Nephron (organoid): ENCODE data around the gene CELF3.

ENCODE experiments used
- H3K27ac Mint-ChIP-seq, 3 experiments: 2 replicates each; pipeline ENCODE4 v1.8.0; 2020; ENCODE audit warnings: mixed read lengths in 3 of 3, mild to moderate bottlenecking in 2 of 3, moderate library complexity in 1 of 3
- H3K27me3 Mint-ChIP-seq: 2 replicates; pipeline ENCODE4 v1.8.0; 2021; ENCODE audit warnings: low read depth, mild to moderate bottlenecking, moderate library complexity, mixed read lengths
- H3K36me3 Mint-ChIP-seq: 2 replicates; pipeline ENCODE4 v1.8.0; 2020; ENCODE audit warnings: low read depth, mixed read lengths
- H3K4me1 Mint-ChIP-seq: 2 replicates; pipeline ENCODE4 v1.8.0; 2020; ENCODE audit warnings: mixed read lengths
- H3K4me3 Mint-ChIP-seq, 3 experiments: 2 replicates each; pipeline ENCODE4 v1.8.0; 2020; ENCODE audit warnings: mild to moderate bottlenecking in 3 of 3, mixed read lengths in 3 of 3, moderate library complexity in 2 of 3
- H3K9me3 Mint-ChIP-seq: 2 replicates; pipeline ENCODE4 v1.8.0; 2020; ENCODE audit warnings: mixed read lengths
- TF ChIP-seq, protein P1 (sequence below), 3 experiments: fragments of 200-600 bp; sonication (generic); IDR thresholded peaks; one replicate each; pipeline ENCODE4 v1.5.0; 2021; ENCODE audit warnings: antibody characterized with exemption in 3 of 3; ENCODE audit not compliant: unreplicated experiment in 3 of 3

CELF3 gene

DNA sequence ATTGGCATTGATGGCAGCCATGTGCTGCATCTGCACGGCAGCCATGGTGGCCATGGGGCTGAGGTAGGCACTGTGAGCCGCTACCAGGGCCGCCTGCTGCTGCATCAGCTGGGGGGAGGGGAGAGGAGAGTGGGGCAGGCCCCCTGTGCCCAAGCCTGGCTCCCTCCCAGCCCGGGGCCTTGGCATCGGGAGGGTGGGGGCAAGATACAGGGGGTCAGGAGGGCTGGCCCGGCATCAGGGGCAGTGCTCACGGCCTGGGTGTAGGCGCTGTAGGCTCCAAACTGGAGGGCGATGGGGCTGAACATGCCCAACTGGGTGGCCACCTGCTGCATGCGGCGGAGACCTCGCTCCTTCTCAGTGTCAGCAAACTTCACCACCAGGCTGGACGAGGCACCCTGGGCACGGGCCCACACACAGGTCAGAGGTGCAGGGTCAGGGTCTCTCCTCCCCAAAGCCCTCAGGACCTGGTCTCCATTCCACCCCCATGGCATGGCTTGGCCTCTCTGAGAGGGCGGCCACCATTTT is 9.0 kb downstream of the CELF3 start:
- no peak overlapping the region for H3K27ac Mint-ChIP-seq
- no peak overlapping the region for H3K4me3 Mint-ChIP-seq
- no peaks in the 10 kb centered on the region for H3K9me3 Mint-ChIP-seq
- H3K36me3 Mint-ChIP-seq, result no peaks in the 10 kb centered on the region
- no peaks in the 10 kb centered on the region for H3K4me1 Mint-ChIP-seq
- H3K27me3 Mint-ChIP-seq, result no peaks in the 10 kb centered on the region
- TF ChIP-seq, protein P1, sequence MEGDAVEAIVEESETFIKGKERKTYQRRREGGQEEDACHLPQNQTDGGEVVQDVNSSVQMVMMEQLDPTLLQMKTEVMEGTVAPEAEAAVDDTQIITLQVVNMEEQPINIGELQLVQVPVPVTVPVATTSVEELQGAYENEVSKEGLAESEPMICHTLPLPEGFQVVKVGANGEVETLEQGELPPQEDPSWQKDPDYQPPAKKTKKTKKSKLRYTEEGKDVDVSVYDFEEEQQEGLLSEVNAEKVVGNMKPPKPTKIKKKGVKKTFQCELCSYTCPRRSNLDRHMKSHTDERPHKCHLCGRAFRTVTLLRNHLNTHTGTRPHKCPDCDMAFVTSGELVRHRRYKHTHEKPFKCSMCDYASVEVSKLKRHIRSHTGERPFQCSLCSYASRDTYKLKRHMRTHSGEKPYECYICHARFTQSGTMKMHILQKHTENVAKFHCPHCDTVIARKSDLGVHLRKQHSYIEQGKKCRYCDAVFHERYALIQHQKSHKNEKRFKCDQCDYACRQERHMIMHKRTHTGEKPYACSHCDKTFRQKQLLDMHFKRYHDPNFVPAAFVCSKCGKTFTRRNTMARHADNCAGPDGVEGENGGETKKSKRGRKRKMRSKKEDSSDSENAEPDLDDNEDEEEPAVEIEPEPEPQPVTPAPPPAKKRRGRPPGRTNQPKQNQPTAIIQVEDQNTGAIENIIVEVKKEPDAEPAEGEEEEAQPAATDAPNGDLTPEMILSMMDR (IDR thresholded peaks at IDR 0.05; ENCODE audit: unreplicated experiment in 3 of 3), result no peak

DNA sequence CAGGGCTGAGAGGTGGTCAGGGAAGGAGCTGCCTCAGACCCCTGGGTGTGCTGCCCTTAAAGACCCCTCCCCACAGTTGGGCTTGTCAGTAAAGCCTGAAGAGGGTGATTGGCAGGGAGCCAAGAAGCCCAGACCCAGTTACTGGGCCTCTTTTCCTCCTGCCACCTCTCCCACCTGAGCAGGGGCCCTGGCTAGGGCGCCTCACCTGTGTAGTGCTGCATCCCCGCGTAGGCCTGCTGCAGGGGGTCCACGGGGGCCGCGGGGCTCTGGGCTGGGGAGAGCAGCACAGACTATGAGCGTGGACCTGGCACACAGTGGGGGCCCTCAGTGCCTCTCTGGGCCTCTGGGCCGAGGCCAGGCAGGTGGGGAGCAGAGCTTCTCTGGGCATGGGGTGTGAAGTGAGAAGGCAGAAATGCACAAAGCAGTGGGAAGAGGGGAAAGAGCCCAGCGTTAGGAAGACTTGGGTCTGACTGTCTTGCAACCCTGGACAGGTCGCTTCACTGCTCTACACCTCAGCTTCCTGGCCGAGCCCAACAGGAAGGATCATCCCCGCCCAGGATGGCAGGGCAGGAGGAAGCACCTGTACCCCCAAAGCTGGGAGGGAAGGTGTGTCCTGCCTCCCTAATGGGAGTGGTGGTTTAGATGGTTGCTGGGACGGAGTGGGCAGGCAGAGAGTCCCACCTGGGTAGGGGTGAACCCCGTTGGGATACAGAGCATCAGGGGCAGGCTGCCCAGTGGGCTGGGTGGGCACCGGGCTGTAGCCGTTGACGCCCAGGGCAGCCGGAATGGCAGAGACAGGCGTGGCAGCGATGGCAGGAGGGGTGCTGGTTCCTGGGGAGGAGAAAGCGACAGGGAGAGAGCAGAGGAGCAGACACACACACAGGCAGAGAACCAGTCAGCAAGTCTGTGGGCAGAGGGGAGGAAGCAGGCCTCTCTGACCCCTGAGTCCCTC is 9.9 kb downstream of the CELF3 start:
- Mint-ChIP-seq H3K4me3 (no peak overlapping the region), H3K4me1 (no peaks in the 10 kb centered on the region), H3K27me3 (no peaks in the 10 kb centered on the region), H3K9me3 (no peaks in the 10 kb centered on the region), H3K27ac (no peak overlapping the region), H3K36me3 (no peaks in the 10 kb centered on the region)
- TF ChIP-seq, protein P1 (IDR thresholded peaks at IDR 0.05; ENCODE audit: unreplicated experiment in 3 of 3), result no peak

DNA sequence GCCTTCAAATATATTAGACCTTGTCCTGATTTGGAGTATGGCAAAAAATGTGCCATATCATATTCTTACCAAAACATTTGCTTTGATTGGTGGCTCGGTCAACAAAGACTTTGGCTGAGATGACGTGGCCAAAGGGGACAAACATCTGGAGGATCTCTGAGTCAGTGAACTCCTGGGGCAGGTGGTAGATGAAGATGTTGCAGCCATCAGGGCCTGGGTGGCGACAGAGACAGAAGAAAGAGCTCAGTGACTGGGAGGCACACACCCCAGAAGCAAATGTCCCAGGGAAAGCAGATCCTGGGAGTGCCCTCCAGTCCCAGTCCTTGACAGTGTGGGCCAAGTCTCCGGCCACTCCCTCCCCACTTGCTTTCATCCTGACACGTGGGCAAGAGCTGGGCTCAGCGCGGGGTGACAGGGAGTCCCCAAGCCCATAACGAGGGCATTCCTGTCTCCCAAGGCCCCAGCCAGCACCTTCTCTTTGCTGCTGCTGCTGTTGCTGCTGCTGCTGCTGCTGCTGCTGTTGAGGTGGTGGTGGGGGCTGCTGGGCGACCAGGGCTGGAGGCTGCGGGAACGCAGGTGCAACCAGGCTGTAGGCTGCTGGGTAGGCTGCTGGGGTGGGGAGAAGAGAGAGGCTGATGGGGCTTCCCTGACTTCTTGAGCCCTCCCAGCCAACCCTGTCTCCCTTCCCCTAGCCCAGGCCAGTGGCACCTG is 10.7 kb downstream of the CELF3 start:
- H3K27me3 Mint-ChIP-seq, result no peaks in the 10 kb centered on the region
- H3K9me3 Mint-ChIP-seq, result no peaks in the 10 kb centered on the region
- no peak overlapping the region for H3K4me3 Mint-ChIP-seq
- no peaks in the 10 kb centered on the region for H3K4me1 Mint-ChIP-seq
- H3K36me3 Mint-ChIP-seq, result peaks cover 2% of the 10 kb centered on the region
- TF ChIP-seq, protein P1 (IDR thresholded peaks at IDR 0.05; ENCODE audit: unreplicated experiment in 3 of 3), result no peak
- no peak overlapping the region for H3K27ac Mint-ChIP-seq

DNA sequence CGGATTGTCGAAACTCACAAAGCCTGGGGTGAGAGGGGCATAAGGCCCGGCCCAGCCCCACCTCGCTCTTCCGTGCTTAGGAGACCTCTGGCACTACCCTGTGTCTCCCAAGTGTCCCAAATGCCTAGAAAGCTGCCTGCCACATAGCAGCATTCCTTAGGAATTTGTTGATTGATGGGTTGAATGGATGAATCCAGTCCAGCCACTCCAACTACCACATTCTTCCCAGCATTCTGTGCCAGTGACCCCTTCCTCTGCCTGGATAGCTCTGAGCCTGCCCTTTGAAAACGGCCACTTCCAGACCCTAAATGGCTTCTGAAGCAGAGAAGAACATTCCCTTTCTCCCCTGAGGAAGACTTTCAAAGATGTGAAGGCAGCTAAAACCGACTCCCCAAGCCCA is 11.5 kb downstream of the CELF3 start:
- Mint-ChIP-seq H3K36me3 (peaks cover 8% of the 10 kb centered on the region), H3K27ac (no peak overlapping the region), H3K27me3 (no peaks in the 10 kb centered on the region), H3K9me3 (no peaks in the 10 kb centered on the region), H3K4me1 (no peaks in the 10 kb centered on the region), H3K4me3 (no peak overlapping the region)
- TF ChIP-seq, protein P1 (IDR thresholded peaks at IDR 0.05; ENCODE audit: unreplicated experiment in 3 of 3), result no peak

DNA sequence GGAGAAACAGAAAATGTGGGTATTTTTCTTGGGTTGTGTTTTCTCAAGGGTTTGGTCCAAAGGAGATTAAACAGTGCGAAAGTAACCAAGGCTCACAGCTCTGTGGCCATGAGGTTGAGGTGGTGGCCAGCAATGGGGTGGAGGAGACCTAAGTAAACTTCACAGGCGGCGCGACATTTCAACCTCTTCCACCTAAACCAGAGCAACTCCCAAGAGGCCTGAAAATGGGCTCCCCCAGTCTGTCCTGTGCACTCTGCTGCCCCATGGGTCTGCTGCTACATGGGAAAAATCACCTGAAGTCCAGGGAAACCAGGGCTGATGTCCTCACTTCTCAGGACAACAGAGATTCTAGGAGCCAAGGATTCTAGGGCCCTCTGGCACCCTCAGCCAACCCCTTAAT is 12.4 kb downstream of the CELF3 start:
- TF ChIP-seq, protein P1 (IDR thresholded peaks at IDR 0.05; ENCODE audit: unreplicated experiment in 3 of 3), result no peak
- no peak overlapping the region for H3K27ac Mint-ChIP-seq
- no peaks in the 10 kb centered on the region for H3K4me1 Mint-ChIP-seq
- H3K36me3 Mint-ChIP-seq, result peaks cover 17% of the 10 kb centered on the region
- no peak overlapping the region for H3K4me3 Mint-ChIP-seq
- H3K27me3 Mint-ChIP-seq, result no peaks in the 10 kb centered on the region
- no peaks in the 10 kb centered on the region for H3K9me3 Mint-ChIP-seq
